HEK293 (cell line): Measurements from ENCODE around the gene VPS13C.

Experiments used
- CTCF ChIA-PET: fragments of 350-600 bp; formaldehyde crosslinking; extraction: SDS; loops from one replicate; lab custom pipeline; 2021; ENCODE audit warnings: antibody characterized with exemption; lab: Yijun Ruan, JAX
- POLR2A ChIA-PET: fragments of 300-600 bp; formaldehyde crosslinking; extraction: SDS; loops from one replicate; lab custom pipeline; 2020; ENCODE audit warnings: antibody characterized with exemption, inconsistent platforms; lab: Yijun Ruan, JAX
- H3K27ac ChIP-seq: fragments of 200-500 bp; sonication (Bioruptor generic); 2 replicates; pipeline ENCODE4 v1.5.1; 2014; ENCODE audit warnings: low read depth, low read length, control low read depth, inconsistent platforms; ENCODE audit errors: extremely low read depth
- H3K36me3 ChIP-seq, 2 experiments: fragments of 200-500 bp in 1 of 2; sonication (Bioruptor generic) in 1 of 2; 1 replicate in 1 of 2; 2 replicates in 1 of 2; pipeline ENCODE4 v1.5.1; 2014 to 2017; ENCODE audit warnings: inconsistent platforms in 2 of 2, low read length in 2 of 2; ENCODE audit not compliant: control insufficient read depth in 2 of 2, insufficient read depth in 1 of 2
- H3K4me1 ChIP-seq: fragments of 200-500 bp; sonication (Bioruptor generic); 2 replicates; pipeline ENCODE4 v1.5.1; 2014; ENCODE audit warnings: mild to moderate bottlenecking, low read length, inconsistent platforms; ENCODE audit not compliant: control insufficient read depth, insufficient read depth
- H3K4me3 ChIP-seq: 2 replicates; pipeline ENCODE4 v1.5.1; 2011; ENCODE audit warnings: low read depth, mild to moderate bottlenecking, control low read depth, low read length, moderate library complexity
- H3K9me3 ChIP-seq: fragments of 200-500 bp; sonication (Bioruptor generic); 2 replicates; pipeline ENCODE4 v1.5.1; 2014; ENCODE audit warnings: low read depth, low read length, inconsistent platforms; ENCODE audit not compliant: control insufficient read depth, insufficient read depth
- GLI4 ChIP-seq: fragments of 450-650 bp; formaldehyde crosslinking; IDR thresholded peaks from 2 replicates; pipeline ENCODE4 v1.5.1; 2016; ENCODE audit warnings: missing biosample characterization, missing genetic modification characterization
- KLF1 ChIP-seq: fragments of 450-650 bp; formaldehyde crosslinking; IDR thresholded peaks from 2 replicates; pipeline ENCODE4 v1.5.1; 2016; ENCODE audit warnings: missing biosample characterization, missing genetic modification characterization
- KLF10 ChIP-seq: fragments of 450-650 bp; IDR thresholded peaks from 2 replicates; pipeline ENCODE4 v1.5.1; 2018; ENCODE audit warnings: missing biosample characterization, mild to moderate bottlenecking, missing genetic modification characterization
- SETDB1 ChIP-seq: IDR thresholded peaks from one replicate; pipeline ENCODE4 v1.6.1; 2017; ENCODE audit warnings: mild to moderate bottlenecking, low read length, moderate library complexity, mixed read lengths; ENCODE audit not compliant: insufficient read length
- TSHZ1 ChIP-seq: fragments of 450-650 bp; formaldehyde crosslinking; IDR thresholded peaks from 2 replicates; pipeline ENCODE4 v1.5.1; 2016; ENCODE audit warnings: missing biosample characterization, missing genetic modification characterization, borderline replicate concordance
- ZBTB1 ChIP-seq: fragments of 450-650 bp; formaldehyde crosslinking; IDR thresholded peaks from 2 replicates; pipeline ENCODE4 v1.5.1; 2016; ENCODE audit warnings: missing biosample characterization, missing genetic modification characterization
- ZBTB21 ChIP-seq: fragments of 450-650 bp; formaldehyde crosslinking; IDR thresholded peaks from 2 replicates; pipeline ENCODE4 v1.5.1; 2017; ENCODE audit warnings: missing biosample characterization, missing genetic modification characterization
- ZEB2 ChIP-seq: fragments of 450-650 bp; formaldehyde crosslinking; IDR thresholded peaks from 2 replicates; pipeline ENCODE4 v1.5.1; 2016; ENCODE audit warnings: missing biosample characterization, missing genetic modification characterization
- ZFP3 ChIP-seq: fragments of 450-650 bp; formaldehyde crosslinking; IDR thresholded peaks from 2 replicates; pipeline ENCODE4 v1.5.1; 2016; ENCODE audit warnings: low read depth, missing biosample characterization, missing genetic modification characterization
- ZNF311 ChIP-seq: fragments of 450-650 bp; formaldehyde crosslinking; IDR thresholded peaks from 2 replicates; pipeline ENCODE4 v1.5.1; 2017; ENCODE audit warnings: missing biosample characterization, missing genetic modification characterization, borderline replicate concordance
- ZNF350 ChIP-seq: fragments of 450-650 bp; formaldehyde crosslinking; IDR thresholded peaks from 2 replicates; pipeline ENCODE4 v1.5.0; 2017; ENCODE audit warnings: missing biosample characterization, mild to moderate bottlenecking, missing genetic modification characterization
- ZNF518A ChIP-seq: fragments of 450-650 bp; formaldehyde crosslinking; conservative IDR thresholded peaks from 2 replicates; pipeline ENCODE4 v1.5.1; 2016; ENCODE audit warnings: low read depth, missing biosample characterization, missing genetic modification characterization
- ZNF544 ChIP-seq: fragments of 450-650 bp; formaldehyde crosslinking; IDR thresholded peaks from 2 replicates; pipeline ENCODE4 v1.5.0; 2017; ENCODE audit warnings: missing biosample characterization, missing genetic modification characterization
- ZNF585B ChIP-seq: fragments of 450-650 bp; formaldehyde crosslinking; IDR thresholded peaks from 2 replicates; pipeline ENCODE4 v1.5.1; 2016; ENCODE audit warnings: missing biosample characterization, missing genetic modification characterization
- ZNF658 ChIP-seq: fragments of 450-650 bp; formaldehyde crosslinking; IDR thresholded peaks from 2 replicates; pipeline ENCODE4; 2016; ENCODE audit warnings: missing biosample characterization, missing genetic modification characterization
- ZNF664 ChIP-seq: fragments of 450-650 bp; formaldehyde crosslinking; IDR thresholded peaks from 2 replicates; pipeline ENCODE4 v1.5.1; 2016; ENCODE audit warnings: missing biosample characterization, missing genetic modification characterization
- ZNF701 ChIP-seq: fragments of 450-650 bp; formaldehyde crosslinking; IDR thresholded peaks from 2 replicates; pipeline ENCODE4 v1.5.1; 2016; ENCODE audit warnings: missing biosample characterization, missing genetic modification characterization
- ZNF707 ChIP-seq: fragments of 450-650 bp; formaldehyde crosslinking; IDR thresholded peaks from 2 replicates; pipeline ENCODE4 v1.5.1; 2016; ENCODE audit warnings: missing biosample characterization, missing genetic modification characterization
- ZSCAN23 ChIP-seq: fragments of 450-650 bp; formaldehyde crosslinking; IDR thresholded peaks from 2 replicates; pipeline ENCODE4 v1.5.1; 2016; ENCODE audit warnings: missing biosample characterization, missing genetic modification characterization
- ZSCAN30 ChIP-seq: fragments of 450-650 bp; IDR thresholded peaks from 2 replicates; pipeline ENCODE4 v1.5.1; 2018; ENCODE audit warnings: missing biosample characterization, mild to moderate bottlenecking, missing genetic modification characterization, moderate library complexity
- TF ChIP-seq, protein P1 (sequence below): fragments of 450-650 bp; formaldehyde crosslinking; IDR thresholded peaks from 2 replicates; pipeline ENCODE4 v1.5.1; 2016; ENCODE audit warnings: missing biosample characterization, missing genetic modification characterization
- TF ChIP-seq, protein P2 (sequence below): fragments of 450-650 bp; formaldehyde crosslinking; IDR thresholded peaks from 2 replicates; pipeline ENCODE4 v1.5.1; 2016; ENCODE audit warnings: missing biosample characterization, missing genetic modification characterization
- TF ChIP-seq, protein P3 (sequence below): fragments of 450-650 bp; formaldehyde crosslinking; IDR thresholded peaks from 2 replicates; pipeline ENCODE4 v1.5.1; 2016; ENCODE audit warnings: missing biosample characterization, missing genetic modification characterization, borderline replicate concordance

VPS13C gene

DNA sequence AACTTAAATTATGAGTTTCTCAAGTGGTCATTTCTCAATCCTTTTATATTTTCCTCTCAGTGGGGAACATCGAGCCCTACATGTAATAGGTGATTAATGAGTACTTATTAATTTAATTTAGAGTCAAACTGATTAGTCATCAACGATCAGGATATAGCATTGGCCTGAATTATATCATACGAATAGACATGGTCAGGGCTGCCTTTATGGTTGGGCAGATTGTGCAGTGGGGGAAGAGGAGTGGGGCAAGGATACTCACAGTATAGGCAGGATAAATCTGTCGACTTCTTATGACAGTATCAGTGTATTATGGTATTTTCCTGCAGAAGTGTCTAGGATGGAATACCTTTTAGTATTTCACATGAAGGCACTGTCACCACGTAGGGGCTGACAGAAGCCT is 33.6 kb upstream of the VPS13C start (continued):
- TF ChIP-seq KLF1 (tag by site-specific recombination) (no peak), ZNF585B (no peak), ZBTB1 (tag by site-specific recombination) (no peak), ZNF701 (tag by site-specific recombination) (no peak), ZNF544 (no peak), ZEB2 (tag by site-specific recombination) (no peak), TSHZ1 (no peak)

DNA sequence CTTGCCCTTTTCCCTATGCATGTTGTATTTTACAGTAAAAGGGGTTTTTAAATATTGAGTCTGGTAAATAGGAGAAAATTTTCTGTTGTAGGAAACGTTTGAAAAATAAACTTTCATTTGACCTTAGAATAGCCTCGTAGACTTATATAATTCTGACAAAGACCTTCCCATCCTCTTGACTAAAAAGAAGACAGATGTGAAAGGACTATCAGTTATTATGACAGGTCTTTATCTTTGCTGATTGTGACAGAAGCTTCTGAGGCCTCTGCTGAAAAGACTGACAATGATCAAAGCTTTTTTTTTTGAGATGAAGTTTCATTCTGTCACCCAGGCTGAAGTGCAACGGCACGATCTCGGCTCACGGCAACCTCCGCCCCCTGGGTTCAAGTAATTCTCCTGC is 30.7 kb upstream of the VPS13C start:
- Histone ChIP-seq H3K36me3 (no peaks in the 10 kb centered on the region), H3K4me1 (no peaks in the 10 kb centered on the region), H3K27ac (no peak overlapping the region), H3K9me3 (no peaks in the 10 kb centered on the region), H3K4me3 (no peak overlapping the region)
- ChIA-PET CTCF (no interaction called here), POLR2A (no interaction called here)
- TF ChIP-seq ZNF350 (tag by site-specific recombination) (no peak), SETDB1 (no peak), ZSCAN30 (tag by site-specific recombination) (no peak), ZBTB21 (tag by site-specific recombination) (no peak), ZNF707 (tag by site-specific recombination) (no peak), ZSCAN23 (tag by site-specific recombination) (no peak), GLI4 (no peak), ZNF311 (tag by site-specific recombination) (no peak), KLF10 (no peak)
- TF ChIP-seq, protein P1, sequence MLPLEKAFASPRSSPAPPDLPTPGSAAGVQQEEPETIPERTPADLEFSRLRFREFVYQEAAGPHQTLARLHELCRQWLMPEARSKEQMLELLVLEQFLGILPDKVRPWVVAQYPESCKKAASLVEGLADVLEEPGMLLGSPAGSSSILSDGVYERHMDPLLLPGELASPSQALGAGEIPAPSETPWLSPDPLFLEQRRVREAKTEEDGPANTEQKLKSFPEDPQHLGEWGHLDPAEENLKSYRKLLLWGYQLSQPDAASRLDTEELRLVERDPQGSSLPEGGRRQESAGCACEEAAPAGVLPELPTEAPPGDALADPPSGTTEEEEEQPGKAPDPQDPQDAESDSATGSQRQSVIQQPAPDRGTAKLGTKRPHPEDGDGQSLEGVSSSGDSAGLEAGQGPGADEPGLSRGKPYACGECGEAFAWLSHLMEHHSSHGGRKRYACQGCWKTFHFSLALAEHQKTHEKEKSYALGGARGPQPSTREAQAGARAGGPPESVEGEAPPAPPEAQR (tag by site-specific recombination), result no peak
- TF ChIP-seq, protein P2, sequence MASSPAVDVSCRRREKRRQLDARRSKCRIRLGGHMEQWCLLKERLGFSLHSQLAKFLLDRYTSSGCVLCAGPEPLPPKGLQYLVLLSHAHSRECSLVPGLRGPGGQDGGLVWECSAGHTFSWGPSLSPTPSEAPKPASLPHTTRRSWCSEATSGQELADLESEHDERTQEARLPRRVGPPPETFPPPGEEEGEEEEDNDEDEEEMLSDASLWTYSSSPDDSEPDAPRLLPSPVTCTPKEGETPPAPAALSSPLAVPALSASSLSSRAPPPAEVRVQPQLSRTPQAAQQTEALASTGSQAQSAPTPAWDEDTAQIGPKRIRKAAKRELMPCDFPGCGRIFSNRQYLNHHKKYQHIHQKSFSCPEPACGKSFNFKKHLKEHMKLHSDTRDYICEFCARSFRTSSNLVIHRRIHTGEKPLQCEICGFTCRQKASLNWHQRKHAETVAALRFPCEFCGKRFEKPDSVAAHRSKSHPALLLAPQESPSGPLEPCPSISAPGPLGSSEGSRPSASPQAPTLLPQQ (tag by site-specific recombination), result no peak

- Histone ChIP-seq H3K4me3 (no peak overlapping the region), H3K9me3 (no peaks in the 10 kb centered on the region), H3K4me1 (no peaks in the 10 kb centered on the region), H3K27ac (no peak overlapping the region), H3K36me3 (no peaks in the 10 kb centered on the region)
- ChIA-PET POLR2A (no interaction called here), CTCF (interaction anchor here (0.7 to 1.1 kb wide), 2 partner anchors 12 to 23 kb away, joined by 3 read pairs; partner anchors contain the start of gene C2CD4A)
- TF ChIP-seq, protein P3, sequence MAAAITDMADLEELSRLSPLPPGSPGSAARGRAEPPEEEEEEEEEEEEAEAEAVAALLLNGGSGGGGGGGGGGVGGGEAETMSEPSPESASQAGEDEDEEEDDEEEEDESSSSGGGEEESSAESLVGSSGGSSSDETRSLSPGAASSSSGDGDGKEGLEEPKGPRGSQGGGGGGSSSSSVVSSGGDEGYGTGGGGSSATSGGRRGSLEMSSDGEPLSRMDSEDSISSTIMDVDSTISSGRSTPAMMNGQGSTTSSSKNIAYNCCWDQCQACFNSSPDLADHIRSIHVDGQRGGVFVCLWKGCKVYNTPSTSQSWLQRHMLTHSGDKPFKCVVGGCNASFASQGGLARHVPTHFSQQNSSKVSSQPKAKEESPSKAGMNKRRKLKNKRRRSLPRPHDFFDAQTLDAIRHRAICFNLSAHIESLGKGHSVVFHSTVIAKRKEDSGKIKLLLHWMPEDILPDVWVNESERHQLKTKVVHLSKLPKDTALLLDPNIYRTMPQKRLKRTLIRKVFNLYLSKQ, result no peak
- TF ChIP-seq ZNF664 (tag by site-specific recombination) (0 out of 2 replicates have a peak, but pooled peaks have one; percentile 17), ZNF518A (tag by site-specific recombination) (no peak), ZNF658 (tag by site-specific recombination) (no peak), ZFP3 (no peak), ZSCAN23 (tag by site-specific recombination) (no peak)
Measured at GRCh38 chr15:62089616-62090015, 29.4 kb upstream of the VPS13C start.
